Ureter (tissue), 1 donor: Measurements from ENCODE around the gene ZBTB44. TPM values are rescaled to one million over a fixed set of nuclear protein-coding genes. Genes with fewer than 3 reads are reported as not detected.
"Not testable (repeated sequence)": the region's sequence is repeated elsewhere in the genome, so short reads cannot be mapped to it uniquely, and the experiment has no call there.

Source experiments
- DNase-seq: peaks from one replicate; pipeline ENCODE4 v3.0.0-alpha.2; 2020; ENCODE audit warnings: low spot score
- total RNA-seq: library from RNA; stranded (reverse); gene quantifications from one replicate; pipeline ENCODE4 v1.2.4, GENCODE V29; 2023
- donor health status: DM: yes; HTN: yes; CAD: no.

The ZBTB44 gene
- total RNA-seq, 1 donor from 2014 or later = 62.3 TPM

DNA sequence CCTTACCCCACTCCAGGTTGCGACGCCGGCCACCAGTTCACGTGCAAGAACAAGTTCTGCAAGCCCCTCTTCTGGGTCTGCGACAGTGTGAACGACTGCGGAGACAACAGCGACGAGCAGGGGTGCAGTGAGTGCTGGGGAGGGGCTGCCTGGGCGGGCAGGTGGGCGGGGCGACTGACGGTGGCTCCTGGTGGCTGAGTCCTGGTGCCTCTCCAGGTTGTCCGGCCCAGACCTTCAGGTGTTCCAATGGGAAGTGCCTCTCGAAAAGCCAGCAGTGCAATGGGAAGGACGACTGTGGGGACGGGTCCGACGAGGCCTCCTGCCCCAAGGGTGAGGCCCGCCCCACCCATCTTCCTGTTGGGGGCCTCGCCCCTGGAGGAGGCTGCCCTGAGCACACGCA lies 116.4 kb downstream of the ZBTB44 start:
- DNase-seq = no peak

DNA sequence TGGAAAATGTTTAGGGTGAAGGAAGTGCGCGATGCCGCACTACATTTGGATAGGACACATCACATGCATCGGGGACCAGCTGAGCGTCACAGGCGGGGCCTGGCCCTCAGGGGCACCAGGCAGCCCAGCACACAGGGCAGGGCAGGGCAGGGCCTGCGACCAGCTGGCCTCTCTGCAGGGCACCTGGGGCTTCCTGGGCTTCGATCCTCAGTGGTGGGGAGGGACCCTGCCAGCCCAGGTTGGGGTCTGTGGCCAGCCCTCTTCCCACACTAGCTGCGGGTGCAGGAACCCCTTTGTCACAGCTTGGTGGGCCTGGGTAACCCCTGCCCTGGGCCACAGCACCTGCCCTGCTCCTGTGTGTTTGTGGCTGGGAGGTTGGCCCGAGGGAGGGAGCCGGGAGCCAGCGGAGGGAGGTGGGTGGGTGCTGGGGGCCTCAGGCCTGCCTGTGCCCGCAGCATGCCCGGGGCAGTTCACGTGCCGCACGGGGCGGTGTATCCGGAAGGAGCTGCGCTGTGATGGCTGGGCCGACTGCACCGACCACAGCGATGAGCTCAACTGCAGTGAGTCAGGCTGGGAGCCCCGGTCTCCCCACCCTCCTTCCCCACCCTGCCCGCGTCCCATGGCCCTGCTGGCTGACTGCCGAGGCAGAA lies 117.2 kb downstream of the ZBTB44 start:
- no peak for DNase-seq

DNA sequence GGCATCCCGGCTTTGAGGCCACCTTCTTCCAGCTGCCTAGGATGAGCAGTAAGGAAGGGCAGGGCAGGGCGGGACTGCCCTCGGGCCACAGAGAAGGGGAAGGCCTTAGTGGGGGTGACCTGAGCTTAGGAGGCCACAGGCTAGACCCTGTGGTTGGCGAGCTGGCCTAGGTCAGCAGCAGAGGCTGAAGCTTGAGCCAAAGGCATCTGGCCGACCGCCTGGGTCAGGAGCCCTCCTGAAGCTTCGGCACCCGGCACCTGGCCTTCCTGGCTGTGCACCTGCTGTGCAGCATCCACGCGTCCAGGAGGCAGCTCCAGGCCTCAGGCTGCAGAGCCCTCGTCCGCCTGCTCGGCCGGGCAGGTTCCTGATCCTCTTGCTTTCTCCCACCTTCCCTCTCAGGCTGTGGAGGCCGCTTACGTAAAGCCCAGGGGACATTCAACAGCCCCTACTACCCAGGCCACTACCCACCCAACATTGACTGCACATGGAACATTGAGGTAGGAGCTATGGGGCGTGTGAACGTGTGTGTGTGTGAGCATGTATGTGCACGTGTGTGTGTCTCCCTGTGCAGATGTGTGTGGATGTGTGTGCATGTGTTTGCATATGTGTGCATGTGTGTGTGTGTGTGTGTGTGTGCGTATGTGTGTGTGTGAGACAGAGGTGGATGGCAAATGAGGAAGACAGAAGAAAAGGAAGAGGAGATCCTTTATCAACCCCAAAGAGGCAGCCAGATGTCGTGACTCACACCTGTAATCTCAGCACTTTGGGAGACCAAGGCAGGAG lies 120.3 kb downstream of the ZBTB44 start:
- DNase-seq = no peak

- not testable (repeated sequence) for DNase-seq
Measured at GRCh38 chr11:130193551-130193950, 121.2 kb downstream of the ZBTB44 start.

DNA sequence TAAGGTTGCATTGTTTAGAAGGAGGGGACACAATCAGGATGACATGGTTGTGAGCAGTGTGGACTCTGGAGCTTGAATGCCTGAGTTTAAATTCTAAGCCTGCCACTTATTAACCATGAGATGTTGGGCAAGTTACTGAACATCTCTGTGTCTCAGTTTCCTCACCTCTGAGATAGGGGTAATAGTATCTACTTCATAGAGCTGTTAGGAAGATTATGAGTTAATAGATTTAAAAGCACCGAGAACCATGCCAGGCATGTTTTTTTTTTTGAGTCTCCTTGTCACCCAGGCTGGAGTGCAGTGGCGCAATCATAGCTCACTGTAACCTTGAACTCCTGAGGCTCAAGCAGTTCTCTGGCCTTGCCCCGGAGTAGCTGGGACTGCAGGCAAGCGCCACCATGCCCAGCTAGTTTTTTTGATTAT lies 121.9 kb downstream of the ZBTB44 start:
- DNase-seq = no peak

DNA sequence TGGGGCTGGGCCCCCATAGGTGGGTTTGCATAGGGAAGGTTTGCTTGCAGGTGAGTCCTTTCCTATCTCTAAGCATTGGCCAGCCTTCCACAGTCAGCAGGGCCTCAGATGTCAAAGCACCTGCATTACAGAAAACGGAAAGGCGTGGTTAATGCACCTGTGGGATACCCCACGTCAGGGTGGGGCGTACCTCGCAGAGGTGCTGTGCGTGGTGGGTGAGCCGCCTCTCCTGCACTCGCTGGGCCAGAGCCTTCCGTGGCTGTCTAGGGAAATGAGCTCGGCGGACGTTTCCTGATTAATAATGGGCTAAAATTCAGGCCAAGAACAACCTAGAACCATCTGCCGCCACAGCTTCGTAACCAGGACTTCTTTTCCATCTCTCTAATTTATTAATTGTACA lies 122.8 kb downstream of the ZBTB44 start:
- DNase-seq = no peak

GRCh38 chr11:130190371-130190881 lies 124.3 kb downstream of the ZBTB44 start:
- DNase-seq = no peak

- no peak for DNase-seq
Measured at GRCh38 chr11:130189492-130190210, 125.1 kb downstream of the ZBTB44 start.

GRCh38 chr11:130188585-130189347 lies 126.0 kb downstream of the ZBTB44 start:
- DNase-seq = no peak

- no peak for DNase-seq
Measured at GRCh38 chr11:130188047-130188446, 126.7 kb downstream of the ZBTB44 start.

GRCh38 chr11:130187096-130187495 lies 127.6 kb downstream of the ZBTB44 start:
- no peak for DNase-seq

DNA sequence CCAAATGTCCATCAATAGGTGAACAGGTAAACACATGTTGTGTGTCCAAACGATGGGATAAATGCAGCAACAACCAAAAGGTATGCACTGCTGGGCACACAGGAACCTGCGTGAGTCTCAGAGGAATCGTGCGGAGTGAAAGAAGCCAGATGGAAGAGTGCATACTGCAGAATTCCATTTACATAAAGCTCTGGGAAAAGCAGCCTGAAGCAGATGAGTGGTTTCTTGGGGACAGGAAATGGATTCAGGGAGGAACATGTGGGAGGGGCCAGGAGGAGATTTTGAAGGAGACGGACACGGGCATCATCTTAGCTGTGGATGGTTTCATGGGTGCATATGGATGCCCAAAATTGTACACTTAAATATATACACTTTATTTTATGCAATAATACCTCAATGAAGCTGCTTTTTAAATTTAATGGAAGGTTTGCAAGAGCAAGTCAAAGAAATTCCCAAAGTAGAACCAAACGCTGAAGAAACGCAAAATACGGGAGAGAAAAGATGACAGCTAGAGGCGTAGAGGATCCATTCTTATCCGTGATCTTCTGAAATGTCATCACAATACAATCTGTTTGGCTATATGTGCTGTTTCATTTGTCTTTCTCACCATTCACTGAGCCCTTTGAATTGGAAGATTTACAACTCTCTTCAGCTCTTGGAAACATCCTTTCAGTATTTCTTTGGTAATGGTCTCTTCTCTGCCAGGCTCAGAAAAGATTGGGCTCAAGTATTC lies 130.7 kb downstream of the ZBTB44 start:
- no peak for DNase-seq

DNA sequence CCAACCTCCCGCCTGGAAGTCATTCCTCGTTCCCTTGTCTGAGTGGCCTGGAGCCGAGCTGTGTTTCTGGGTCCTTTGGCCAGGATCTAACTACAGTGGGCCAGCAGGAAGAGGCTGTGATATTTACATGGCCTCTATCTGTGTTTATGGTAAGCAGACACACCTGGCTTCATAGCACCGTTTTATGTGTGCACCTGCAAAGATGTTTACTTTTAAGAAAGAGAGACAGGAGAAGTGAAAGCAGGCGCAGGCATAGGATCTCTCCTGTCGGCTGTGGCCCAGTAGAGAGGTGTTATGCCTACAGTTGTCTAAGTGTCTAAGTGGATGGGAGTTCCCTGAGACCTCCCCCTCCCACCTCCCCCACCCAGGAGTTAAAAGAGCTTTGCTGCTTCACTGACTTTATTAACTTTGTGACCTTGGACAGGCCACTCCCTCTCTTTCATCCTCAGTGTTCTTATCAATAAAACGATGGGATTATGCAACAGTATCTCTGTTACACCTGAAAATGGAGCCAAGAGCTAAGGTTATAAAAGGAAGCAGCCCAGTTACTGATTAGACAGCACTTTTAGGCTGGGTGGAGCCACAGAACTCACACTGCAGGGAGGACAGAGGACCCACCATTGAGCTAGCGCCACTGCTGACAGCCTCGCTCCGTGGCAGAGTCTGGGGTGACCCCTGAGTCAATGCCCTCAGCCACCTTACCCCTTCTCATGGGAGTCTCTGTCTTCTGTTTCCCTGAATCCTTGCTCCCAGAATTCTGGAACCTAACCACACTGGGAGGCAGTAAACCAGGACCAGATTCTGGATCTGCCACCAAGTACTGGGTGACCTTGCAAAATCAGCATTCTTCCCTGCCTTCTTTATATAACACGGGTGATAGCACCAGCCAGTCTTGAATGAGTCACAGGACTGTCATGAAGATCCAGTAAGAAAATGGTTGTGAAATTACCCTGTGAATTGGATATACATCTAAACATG lies 133.1 kb downstream of the ZBTB44 start:
- no peak for DNase-seq

DNA sequence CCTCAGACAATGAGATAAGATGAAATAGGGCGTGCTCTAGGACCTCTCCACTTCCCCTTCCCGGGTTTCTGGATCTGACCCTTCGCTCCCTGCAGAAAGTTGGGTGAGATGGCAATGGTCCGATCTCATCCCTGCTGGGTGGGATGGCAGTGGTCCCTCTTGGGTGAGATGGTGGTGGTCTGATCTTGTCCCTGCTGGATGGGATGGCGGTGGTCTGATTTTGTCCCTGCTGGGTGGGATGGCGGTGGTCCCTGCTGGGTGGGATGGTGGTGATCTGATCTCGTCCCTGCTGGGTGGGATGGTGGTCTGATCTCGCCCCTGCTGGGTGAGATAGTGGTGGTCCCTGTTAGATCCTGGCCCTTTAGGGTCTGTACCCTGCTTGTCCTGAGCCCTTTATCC lies 133.8 kb downstream of the ZBTB44 start:
- DNase-seq = no peak

DNA sequence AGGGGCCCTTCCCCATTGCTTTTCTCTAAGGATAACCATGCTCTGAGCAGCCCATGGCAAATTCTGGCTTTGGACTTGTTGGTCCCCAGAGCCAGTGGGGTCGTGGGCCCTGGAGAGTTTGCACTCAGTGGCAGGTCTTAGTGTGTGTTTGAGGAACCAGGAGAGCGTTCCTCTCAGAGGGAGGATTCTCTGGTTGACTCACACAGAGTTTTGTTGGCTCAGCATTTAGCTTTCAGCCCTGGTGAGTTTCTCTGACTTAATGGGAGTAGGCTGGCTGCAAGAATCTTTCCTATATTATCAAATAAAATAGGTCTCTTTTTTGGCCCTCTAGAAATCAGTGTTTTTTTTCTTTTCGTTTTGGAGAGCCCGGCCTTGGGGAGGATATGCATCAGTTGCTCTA lies 134.2 kb downstream of the ZBTB44 start:
- no peak for DNase-seq

DNA sequence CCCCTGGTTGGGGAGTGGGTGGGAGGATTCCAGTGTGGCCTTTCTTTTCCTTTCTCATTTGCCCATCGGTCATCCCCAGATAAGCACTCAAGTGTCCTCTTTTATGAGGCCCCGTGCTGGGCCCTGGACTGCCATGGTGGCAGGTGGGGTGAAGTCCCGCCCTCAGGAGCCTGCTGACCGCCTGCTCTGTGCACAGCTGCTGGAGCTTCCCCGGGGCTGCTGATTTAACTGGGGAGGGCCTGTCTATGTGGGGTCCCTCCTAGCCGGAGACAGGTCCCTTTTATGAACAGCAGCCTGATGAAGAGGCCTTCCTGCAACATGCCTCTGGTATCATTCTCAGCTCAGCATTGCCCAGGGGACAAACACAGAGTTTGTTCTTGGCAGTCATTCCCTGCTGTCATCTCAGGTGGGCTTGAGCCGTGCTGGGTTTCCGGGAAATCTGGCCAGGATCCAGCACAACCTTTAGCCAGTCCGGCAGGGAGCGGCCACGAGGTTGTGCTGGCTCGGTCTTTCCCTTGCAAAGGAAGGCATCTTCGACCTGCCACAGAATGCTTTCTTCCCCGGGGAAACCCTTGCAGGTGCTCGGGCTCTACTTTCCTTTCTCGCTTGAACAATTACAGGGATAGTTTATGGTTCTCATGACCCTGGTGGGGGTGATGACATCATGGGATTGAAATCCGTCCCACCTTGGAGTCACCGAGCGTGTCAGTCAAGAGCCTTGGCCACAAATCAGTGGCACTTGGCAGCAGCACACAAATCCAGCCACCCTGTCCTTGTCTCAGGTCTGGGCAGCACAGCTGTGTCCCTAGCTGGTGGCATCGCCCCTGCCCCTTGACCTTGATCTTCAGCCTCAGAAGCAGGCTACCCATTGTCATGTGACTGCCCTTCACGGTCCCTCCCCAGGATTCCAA lies 135.1 kb downstream of the ZBTB44 start:
- DNase-seq = no peak

- DNase-seq = no peak
Measured at GRCh38 chr11:130178441-130179339, 136.0 kb downstream of the ZBTB44 start.

GRCh38 chr11:130177782-130178181 lies 136.9 kb downstream of the ZBTB44 start:
- DNase-seq = no peak
